EH (cell line): ENCODE results near the gene ZFHX3.

ENCODE experiments used
- DNase-seq: peaks from one replicate; pipeline ENCODE4 v3.0.0-alpha.2; 2015; ENCODE audit warnings: low read depth

ZFHX3 gene

DNA sequence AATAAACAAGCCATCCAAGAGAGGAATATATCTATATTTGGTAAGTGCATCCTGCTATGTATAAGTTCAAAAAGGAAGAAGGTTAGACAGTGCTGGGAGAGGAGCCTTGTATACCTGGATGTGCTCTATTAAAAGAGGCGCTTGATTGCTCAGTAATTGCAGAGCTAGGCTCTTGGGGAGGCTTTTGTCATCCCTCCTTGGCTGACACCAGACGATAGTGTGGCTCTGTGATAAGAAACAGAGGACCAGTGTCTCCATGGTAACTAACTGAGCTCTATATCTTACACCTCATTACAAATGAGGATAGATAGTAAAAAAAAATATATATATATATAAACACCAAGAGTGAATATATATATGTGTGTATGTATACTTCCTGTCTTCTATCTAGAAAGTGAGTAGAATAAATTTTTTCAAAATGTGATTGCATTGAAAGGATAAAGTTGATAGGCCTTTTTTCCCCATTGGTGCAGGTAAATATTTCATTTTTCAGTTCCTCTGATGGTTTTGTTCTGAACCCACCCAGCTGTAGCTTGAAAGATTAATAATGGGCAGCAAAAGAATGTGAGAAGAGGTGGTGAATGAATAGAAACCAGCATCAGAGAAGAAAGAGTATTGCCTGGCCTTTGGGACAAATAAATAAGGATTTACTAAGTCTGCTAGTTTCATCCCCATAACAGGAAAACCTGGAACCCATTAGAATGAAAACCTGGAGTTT, 303.7 kb downstream of the ZFHX3 start:
- no peak for DNase-seq

DNA sequence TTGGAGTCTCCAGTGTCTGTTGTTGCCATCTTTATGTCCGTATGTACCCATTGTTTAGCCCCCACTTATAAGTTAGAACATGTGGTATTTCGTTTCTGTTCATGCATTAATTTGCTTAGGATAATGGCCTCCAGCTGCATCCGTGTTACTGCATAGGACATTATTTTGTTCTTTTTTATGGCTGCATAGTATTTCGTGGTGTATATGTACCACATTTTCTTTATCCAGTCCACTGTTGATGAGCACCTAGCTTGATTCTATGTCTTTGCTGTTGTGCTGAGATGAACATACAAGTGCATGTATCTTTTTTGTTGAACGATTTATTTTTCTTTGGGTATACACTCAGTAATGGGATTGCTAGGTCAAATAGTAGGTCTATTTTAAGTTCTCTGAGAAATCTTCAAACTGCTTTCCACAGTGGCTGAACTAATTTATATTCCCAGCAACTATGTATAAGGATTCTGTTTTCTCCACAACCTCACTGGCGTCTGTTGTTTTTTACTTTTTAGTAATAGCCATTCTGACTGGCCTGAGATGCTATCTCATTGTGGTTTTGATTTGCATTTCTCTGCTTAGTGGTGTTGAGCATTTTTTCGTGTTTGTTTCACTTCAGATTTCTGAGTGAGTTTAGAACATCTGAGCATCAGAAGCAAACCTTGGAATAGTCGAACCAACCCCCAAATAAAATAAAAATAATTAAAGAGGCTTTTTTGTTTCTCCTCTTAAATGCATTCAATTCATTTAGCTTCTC, 304.7 kb downstream of the ZFHX3 start:
- DNase-seq: peak; percentile 59

DNA sequence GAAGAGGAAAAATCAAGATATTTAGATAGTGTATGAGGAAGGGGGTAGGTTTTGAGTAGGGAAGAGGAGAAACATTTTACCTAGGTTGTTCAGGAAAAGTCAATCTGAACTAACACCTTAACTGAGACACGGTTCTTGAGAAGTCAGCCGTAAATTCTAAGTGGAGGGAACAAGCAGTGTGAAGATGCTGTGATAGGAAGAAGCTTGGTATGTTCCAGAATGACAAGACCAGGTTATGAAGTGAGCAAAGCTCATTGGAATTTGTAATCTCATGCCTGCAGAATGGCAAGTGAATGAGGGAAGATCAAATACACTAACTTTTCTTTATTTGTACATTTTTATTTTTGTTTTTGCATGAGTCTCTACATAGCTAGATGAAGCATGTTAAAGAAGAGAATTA, 307.6 kb downstream of the ZFHX3 start:
- DNase-seq: peak; percentile 55

DNA sequence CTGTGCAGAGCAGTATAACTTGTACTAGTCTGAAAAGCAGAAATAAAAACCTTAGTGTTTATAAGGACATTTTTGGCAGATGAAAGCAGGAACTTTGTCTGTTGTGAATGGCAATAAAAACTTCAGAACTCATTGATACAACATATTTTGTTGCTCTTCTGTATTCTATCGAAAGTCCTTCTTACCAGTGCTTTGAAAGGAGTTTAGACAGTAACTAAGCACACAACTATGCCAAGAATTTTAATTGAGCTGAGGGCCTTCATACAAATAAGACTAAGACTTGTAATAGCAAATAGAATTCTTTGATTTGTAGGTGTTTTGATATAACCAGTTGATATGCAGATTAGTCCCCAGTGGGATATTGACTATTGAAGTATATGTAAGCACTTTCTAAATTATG, 308.4 kb downstream of the ZFHX3 start:
- peak; percentile 84 for DNase-seq

DNA sequence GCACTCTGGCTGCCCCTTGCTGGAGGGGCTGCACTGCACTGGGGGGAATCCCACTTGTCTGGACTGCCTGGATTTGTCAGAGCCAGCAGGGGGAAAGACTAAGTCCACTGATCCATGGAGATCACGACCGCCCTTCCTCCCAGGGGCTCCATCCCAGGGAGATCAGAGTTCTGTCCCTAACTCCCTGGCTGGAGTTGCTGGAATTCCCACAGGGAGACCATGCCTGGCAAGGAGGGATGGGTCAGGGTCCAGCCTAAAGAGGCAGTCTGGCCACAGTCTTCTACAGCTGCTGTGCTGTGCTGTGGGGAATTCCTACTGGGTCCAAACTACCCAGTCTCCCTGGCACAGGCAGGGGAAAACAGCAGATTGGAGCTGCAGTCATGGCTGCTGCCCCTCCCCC, 311.9 kb downstream of the ZFHX3 start:
- DNase-seq: no peak
